Stromal cell of bone marrow (primary cell): ENCODE results near the gene KIF26A.

Source experiments
- DNase-seq: peaks from one replicate; pipeline ENCODE4 v3.0.0-alpha.2; 2012; ENCODE audit warnings: low read depth

The KIF26A gene

GRCh38 chr14:104177411-104177810 is 39.0 kb downstream of the KIF26A start:
- DNase-seq: no peak

- DNase-seq: no peak
These were observed 39.9 kb downstream of the KIF26A start for GRCh38 chr14:104178279-104178678.

GRCh38 chr14:104179126-104179525 is 40.7 kb downstream of the KIF26A start:
- no peak for DNase-seq

DNA sequence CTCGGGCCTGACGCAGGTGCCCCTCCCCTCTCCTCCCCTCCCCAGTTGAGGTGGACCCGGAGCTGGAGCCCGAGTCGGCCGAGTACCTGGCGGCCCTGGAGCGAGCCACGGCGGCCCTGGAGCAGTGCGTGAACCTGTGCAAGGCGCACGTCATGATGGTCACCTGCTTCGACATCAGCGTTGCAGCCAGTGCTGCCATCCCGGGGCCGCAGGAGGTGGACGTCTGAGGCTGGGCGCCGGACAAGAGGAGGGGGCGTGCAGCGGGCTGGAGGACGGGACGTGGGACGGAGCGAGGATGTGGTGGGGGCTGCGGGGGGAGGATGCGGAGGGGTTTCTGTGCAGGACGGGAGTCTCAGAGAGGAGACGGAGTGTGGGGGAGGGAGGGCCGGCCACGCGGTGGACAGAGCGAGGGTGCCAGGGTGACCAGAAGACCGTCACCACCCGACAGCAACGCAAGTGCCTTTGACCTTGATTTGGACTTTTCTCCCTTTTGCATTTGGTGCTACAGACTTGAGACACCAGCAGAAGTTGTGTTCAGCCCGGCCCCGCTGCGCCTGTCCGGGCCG is 41.3 kb downstream of the KIF26A start:
- DNase-seq: no peak

DNA sequence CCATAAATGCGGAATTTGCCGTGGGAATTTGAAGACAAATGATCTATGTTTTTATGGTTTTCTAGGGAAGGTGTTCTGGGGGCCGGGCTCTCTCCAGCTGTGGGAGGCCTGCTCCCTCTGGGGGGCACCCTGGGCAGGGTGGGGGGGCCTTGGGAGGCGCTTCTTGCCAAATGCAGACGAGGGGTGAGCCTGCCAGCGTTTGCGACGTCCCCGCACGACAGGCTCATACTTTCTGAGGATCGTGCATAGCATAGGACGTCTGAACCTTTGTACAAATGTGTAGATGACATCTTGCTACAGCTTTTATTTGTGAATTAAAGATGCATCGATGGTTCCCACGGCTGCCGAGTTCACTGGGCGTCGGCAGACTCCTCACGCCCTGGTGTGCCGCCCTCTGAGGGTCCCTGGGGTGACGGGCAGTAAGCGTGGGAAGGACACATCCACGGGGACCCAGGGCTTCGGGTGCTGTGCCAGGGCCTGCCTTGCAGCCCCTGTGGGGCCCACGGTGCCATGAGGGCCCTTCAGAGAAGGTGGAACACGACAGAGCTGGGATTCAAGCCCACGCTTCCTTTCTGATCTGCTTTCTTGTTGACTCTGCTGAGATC is 42.3 kb downstream of the KIF26A start:
- no peak for DNase-seq

DNA sequence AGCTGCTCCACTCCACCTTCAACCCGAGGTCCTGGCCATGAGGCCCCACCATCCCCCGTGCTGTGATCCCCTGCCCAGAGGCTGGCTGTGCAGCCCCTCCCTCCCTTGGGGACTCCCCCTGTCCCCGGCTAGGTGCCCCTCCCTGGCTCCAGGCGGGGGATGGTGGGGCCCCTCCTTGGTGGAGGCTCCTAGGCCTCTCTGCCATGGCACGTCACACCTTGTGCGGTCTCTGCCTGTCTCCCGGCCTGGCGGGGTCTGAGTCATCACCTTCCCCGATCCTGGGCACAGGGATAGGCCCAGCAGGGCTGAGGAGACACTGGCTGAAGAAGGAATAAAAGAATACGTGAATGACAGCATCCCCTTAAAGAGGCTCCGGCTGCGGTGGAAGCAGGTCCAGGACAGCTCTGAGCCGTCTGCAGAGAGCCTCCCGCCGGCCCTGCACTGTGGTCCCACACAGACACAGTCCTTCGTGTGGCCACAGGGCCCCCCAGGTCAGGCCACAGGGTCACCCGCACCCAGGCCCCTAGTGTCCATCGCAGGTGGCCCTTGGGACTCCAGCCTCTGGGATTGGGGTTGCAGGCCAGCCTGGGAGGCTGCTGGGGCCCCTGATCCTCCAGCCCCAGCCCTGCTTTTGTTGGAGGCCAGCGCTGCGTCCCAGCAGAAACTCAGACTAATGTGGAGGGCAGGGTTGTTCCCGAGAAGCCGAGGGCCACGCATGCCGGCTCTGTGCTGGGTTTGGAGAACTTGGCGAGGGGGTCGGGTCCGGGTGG is 43.6 kb downstream of the KIF26A start:
- DNase-seq: no peak

GRCh38 chr14:104182857-104183425 is 44.6 kb downstream of the KIF26A start:
- DNase-seq: no peak

DNA sequence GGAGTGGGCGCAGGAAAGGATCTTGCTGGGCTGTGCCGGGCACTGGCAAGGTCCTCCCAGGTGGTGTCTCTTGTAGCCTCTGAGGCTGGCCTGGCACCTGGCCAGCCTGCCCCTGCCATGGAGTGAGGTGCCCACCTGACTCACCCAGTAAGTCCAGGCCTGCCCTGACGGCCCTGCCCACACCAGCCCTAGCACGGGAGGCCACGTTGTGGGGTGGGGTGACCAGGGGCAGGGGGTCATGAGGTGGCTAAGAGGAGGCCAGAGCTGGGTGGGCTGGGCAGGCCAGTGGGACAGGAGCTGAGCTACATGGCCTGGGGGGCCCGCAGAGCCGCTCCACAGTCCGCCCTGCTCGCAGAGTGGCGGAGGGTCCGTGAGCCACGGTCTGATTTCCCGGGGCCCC is 45.4 kb downstream of the KIF26A start:
- DNase-seq: no peak

GRCh38 chr14:104184506-104184905 is 46.1 kb downstream of the KIF26A start:
- DNase-seq: no peak

GRCh38 chr14:104184911-104185499 is 46.6 kb downstream of the KIF26A start:
- no peak for DNase-seq

DNA sequence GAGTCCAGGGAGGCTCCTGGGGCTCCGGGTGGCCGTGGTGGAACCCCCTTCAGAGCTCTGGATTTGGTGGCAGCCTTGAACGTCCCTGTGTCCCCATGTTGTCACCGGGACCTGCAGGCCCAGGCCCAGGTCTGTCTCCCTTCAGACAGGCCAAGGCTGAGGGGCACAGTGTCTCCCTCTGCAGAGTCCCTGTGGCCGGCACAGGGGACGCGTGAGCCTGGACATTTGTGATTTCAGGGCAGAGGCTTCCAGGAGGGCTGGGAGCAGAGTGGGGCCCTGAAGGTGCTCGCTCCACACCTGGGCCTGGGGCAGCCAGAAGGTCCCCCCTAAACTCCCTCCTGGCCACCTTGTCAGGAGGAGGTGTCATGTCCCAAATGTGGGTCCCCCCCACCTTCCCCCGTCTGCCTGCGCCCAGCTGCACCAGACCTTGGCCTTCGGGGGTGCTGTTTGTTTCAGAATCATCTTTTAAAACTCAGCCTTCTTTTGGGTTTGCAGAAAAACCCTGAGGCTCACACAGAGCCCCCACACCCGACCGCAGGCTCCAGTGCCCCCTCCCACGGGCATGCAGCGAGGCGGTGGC is 47.6 kb downstream of the KIF26A start:
- no peak for DNase-seq

DNA sequence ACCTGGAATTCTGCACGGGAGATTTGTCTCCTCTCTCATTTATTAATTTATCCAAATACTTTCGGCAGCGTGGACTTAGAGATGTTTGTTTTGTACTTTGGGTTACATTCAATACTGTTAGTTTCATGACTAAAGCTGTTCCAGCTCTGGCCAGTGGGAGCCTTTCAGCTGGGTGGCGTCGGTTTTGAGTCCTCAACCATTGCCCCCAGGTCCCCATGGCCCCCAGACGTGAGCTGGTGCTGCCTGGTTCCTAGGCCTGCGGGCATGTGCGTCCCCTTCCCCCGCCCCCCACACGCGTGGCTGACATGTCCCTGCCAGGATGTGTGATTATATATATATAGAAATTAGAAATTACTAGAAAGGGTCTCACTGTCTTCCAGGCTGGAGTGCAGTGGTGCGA is 48.2 kb downstream of the KIF26A start:
- DNase-seq: no peak

- no peak for DNase-seq
These were observed 48.9 kb downstream of the KIF26A start for GRCh38 chr14:104187121-104187889.

- no peak for DNase-seq
These were observed 49.7 kb downstream of the KIF26A start for GRCh38 chr14:104187931-104188726.

- no peak for DNase-seq
These were observed 50.5 kb downstream of the KIF26A start for GRCh38 chr14:104188727-104189400.

DNA sequence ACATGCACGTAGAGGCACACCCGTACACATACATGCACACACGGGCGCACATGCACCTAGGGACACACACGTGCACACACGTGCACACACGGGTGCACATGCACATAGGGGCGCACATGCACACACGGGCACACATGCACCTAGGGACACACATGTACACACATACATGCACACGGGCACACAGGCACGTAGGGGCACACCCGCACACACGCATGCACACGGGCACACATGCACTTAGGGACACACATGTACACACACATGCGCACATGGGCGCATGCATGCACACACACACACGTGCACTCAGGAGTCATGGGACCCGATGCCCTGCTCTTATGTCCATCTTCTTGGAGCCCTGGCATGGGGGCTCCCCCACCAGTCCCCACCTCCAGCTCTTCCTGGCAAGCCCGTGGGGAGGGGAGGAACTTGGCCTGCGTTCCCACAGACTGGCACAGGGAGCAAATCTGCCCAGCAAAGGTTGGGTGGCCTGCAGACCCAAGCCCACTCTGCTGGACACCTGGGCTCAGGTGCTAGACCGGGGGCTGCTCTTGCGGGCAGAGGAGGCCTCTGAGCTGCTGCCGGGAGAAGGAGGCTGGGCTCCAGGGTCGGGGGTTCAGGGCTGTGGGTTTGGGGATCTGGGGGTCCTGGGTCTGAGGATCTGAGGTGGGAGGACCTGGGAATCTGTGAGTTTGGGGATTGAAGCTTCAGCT is 51.4 kb downstream of the KIF26A start:
- no peak for DNase-seq

GRCh38 chr14:104190396-104191000 is 52.1 kb downstream of the KIF26A start:
- DNase-seq: no peak

DNA sequence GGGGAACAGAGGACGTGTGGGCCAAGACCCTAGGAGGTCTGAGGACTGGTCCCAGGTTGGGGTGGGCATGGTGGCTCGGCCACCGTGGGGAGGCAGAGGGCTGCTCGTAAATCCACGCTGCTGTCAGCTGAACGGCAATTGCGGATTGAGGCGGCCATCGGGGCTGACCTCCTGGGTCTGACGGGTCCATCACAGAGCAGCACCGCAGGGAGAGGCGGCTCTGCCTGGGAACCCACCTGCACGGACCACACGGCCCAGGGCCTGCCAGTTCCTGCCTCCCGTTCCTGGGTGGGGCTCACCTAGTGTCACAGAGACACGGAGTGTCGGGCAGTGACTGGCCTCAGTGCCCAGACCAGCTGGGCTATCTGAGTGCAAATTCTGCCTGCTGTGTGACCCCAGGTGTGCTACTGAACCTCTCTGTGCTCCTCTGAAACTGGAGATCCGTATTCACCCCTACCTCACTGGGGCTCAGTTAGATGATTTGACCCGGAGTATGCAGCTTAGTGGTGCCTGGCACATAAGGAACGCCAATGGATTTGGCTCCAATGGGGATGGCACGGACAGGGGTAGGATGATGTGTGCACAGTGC is 53.1 kb downstream of the KIF26A start:
- DNase-seq: no peak
